Left ventricle myocardium inferior (tissue), 1 donor: ENCODE measurements around the gene CXXC5. TPM values are rescaled to one million over a fixed set of nuclear protein-coding genes. Genes with fewer than 3 reads are reported as not detected.

Experiments used
- DNase-seq: peaks from one replicate; pipeline ENCODE4 v3.0.0-alpha.2; 2020
- H3K27ac ChIP-seq: fragments of 200-600 bp; replicated peaks from 2 replicates; pipeline ENCODE4 v1.8.0; 2021
- H3K27me3 ChIP-seq: fragments of 200-600 bp; 2 replicates; pipeline ENCODE4 v1.8.0; 2021; ENCODE audit warnings: low read depth
- H3K36me3 ChIP-seq: fragments of 200-600 bp; 2 replicates; pipeline ENCODE4 v1.8.0; 2021
- H3K4me1 ChIP-seq: fragments of 200-600 bp; 2 replicates; pipeline ENCODE4 v1.8.0; 2021
- H3K4me3 ChIP-seq: fragments of 200-600 bp; 2 replicates; pipeline ENCODE4 v1.8.0; 2021; ENCODE audit warnings: mild to moderate bottlenecking, moderate library complexity
- H3K9me3 ChIP-seq: fragments of 200-600 bp; replicated peaks from 2 replicates; pipeline ENCODE4 v1.8.0; 2021
- CTCF ChIP-seq: fragments of 200-600 bp; IDR thresholded peaks from 2 replicates; pipeline ENCODE4 v1.8.0; 2021; ENCODE audit warnings: antibody characterized with exemption, mild to moderate bottlenecking, borderline replicate concordance
- intact Hi-C: fragments of 100-400 bp; cut with micrococcal nuclease; formaldehyde crosslinking; loops from one replicate; pipeline ENCODE4 v1.11.0; 2022
- total RNA-seq: library from RNA; stranded (reverse); fragmentation: NEBNext Ultra II Directional; extraction: Animal tissue kit (Norgen Biotek cat#: 25700); gene quantifications from one replicate; pipeline ENCODE4 v1.2.1, GENCODE V29; 2021
- donor health status: DM: no; HTN: yes; CAD: no; lungs with severe emphysema.

The CXXC5 gene
- total RNA-seq, 1 donor from 2014 or later, result 56.9 TPM

GRCh38 chr5:139646912-139647505 is 1.1 kb upstream of the CXXC5 start:
- Histone ChIP-seq H3K9me3 (no peaks in the 10 kb centered on the region), H3K36me3 (no peaks in the 10 kb centered on the region), H3K4me3 (peak overlapping the region; percentile 90), H3K4me1 (peaks cover 63% of the 10 kb centered on the region), H3K27me3 (no peaks in the 10 kb centered on the region), H3K27ac (no peak overlapping the region)
- intact Hi-C loops, result no loop called here
- TF ChIP-seq CTCF, result no peak
- peak; percentile 20 for DNase-seq

- H3K4me3 ChIP-seq, result peak overlapping the region; percentile 90
- no peaks in the 10 kb centered on the region for H3K36me3 ChIP-seq
- DNase-seq, result peak; percentile 11
- intact Hi-C loops, result no loop called here
- H3K27me3 ChIP-seq, result no peaks in the 10 kb centered on the region
- peak overlapping the region; percentile 91 for H3K27ac ChIP-seq
- TF ChIP-seq CTCF, result no peak
- peaks cover 70% of the 10 kb centered on the region for H3K4me1 ChIP-seq
- H3K9me3 ChIP-seq, result no peaks in the 10 kb centered on the region
Measured at GRCh38 chr5:139647506-139648204, 494 bp upstream of the CXXC5 start.

GRCh38 chr5:139649082-139649991 is 1.2 kb downstream of the CXXC5 start:
- peaks cover 77% of the 10 kb centered on the region for H3K4me1 ChIP-seq
- H3K27me3 ChIP-seq, result no peaks in the 10 kb centered on the region
- intact Hi-C loops, result no loop called here

GRCh38 chr5:139650031-139650688 is 2.0 kb downstream of the CXXC5 start:
- no peaks in the 10 kb centered on the region for H3K36me3 ChIP-seq
- peak; percentile 53 for DNase-seq
- peak overlapping the region; percentile 91 for H3K27ac ChIP-seq
- intact Hi-C loops, result no loop called here
- peak overlapping the region; percentile 90 for H3K4me3 ChIP-seq
- TF ChIP-seq CTCF, result peak; percentile 62
- H3K27me3 ChIP-seq, result no peaks in the 10 kb centered on the region
- no peaks in the 10 kb centered on the region for H3K9me3 ChIP-seq
- peaks cover 86% of the 10 kb centered on the region for H3K4me1 ChIP-seq

More at GRCh38 chr5:139649082-139649991, 1.2 kb downstream of the CXXC5 start:
- Histone ChIP-seq H3K27ac (peak overlapping the region; percentile 91), H3K9me3 (no peaks in the 10 kb centered on the region), H3K4me3 (peak overlapping the region; percentile 90), H3K36me3 (no peaks in the 10 kb centered on the region)
- no peak for TF ChIP-seq CTCF
- peak; percentile 34 for DNase-seq

GRCh38 chr5:139650689-139651042 is 2.5 kb downstream of the CXXC5 start:
- Histone ChIP-seq H3K27ac (peak overlapping the region; percentile 91), H3K36me3 (no peaks in the 10 kb centered on the region), H3K4me1 (peaks cover 91% of the 10 kb centered on the region), H3K9me3 (no peaks in the 10 kb centered on the region), H3K4me3 (peak overlapping the region; percentile 90), H3K27me3 (no peaks in the 10 kb centered on the region)
- peak; percentile 27 for DNase-seq
- no peak for TF ChIP-seq CTCF
- intact Hi-C loops, result no loop called here
